ENCODE measurements around the gene OR2V1. TPM values are rescaled to one million over a fixed set of nuclear protein-coding genes. Genes with fewer than 3 reads are reported as not detected.

The OR2V1 gene
- polyA plus RNA-seq, 1 experiment, result not detected

DNA sequence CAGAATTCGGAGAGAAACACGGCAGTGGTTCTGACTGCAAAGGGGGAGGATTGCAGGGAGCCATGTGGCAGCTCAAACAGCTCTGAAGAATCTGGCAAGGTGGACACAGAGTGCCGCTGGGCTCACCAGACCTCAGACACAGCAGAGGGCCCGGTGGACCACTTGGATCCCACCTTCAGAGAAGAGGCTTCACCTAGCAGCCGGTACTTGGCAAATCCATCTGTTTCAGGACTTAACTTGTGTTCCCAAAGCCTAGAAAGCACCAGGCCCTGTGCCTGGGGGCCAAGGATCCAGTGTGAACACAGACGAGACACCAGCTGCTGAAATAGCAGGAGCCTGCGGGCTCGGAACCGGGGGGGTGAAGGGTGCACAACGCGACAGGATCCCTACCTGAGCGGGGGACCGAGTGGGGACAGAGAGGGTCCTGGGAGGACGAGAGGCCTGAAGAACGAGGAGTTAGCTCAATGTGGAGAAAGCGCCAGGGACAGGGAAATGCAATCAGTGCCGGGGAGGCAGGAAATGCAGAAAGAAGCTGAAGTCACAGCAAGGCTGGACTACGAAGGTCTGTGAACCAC, 46.3 kb downstream of the OR2V1 start:
- POLR2A ChIA-PET, result no interaction called here
- DNase-seq (ENCODE audit: low read depth), result no peak
- TF ChIP-seq, protein P1, sequence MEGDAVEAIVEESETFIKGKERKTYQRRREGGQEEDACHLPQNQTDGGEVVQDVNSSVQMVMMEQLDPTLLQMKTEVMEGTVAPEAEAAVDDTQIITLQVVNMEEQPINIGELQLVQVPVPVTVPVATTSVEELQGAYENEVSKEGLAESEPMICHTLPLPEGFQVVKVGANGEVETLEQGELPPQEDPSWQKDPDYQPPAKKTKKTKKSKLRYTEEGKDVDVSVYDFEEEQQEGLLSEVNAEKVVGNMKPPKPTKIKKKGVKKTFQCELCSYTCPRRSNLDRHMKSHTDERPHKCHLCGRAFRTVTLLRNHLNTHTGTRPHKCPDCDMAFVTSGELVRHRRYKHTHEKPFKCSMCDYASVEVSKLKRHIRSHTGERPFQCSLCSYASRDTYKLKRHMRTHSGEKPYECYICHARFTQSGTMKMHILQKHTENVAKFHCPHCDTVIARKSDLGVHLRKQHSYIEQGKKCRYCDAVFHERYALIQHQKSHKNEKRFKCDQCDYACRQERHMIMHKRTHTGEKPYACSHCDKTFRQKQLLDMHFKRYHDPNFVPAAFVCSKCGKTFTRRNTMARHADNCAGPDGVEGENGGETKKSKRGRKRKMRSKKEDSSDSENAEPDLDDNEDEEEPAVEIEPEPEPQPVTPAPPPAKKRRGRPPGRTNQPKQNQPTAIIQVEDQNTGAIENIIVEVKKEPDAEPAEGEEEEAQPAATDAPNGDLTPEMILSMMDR (IDR thresholded peaks at IDR 0.05; ENCODE audit: insufficient read depth, low read depth, low read length), result no peak
- H3K4me3 ChIP-seq (ENCODE audit: low read depth, low read length), result no peak overlapping the region
- CTCF ChIA-PET, result no interaction called here
- peaks cover 4% of the 10 kb centered on the region for H3K27me3 ChIP-seq (ENCODE audit: control insufficient read depth, insufficient read depth, low read length)
- no peaks in the 10 kb centered on the region for H3K36me3 ChIP-seq (ENCODE audit: control insufficient read depth, insufficient read depth, low read length)

DNA sequence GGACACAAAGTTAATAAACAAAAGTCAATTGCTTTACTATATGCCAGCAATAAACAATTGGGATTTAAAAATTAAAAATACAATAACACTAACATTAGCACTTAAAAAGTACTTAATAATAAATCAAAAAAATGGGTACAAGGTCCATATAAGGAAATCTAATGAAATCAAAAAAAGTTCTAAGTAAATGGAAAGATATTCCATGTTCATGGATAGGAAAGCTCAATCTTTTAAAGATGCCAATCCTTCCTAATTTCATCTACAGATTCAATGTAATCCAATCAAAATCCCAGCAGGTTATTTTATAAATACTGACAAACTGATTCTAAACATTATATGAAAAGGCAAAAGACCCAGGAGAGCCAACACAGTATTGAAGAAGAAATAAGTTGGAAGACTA, 49.0 kb downstream of the OR2V1 start:
- no peak for DNase-seq (ENCODE audit: low read depth)
- Histone ChIP-seq H3K36me3 (ENCODE audit: control insufficient read depth, insufficient read depth, low read length) (no peaks in the 10 kb centered on the region), H3K27me3 (ENCODE audit: control insufficient read depth, insufficient read depth, low read length) (peaks cover 4% of the 10 kb centered on the region), H3K4me3 (ENCODE audit: low read depth, low read length) (no peak overlapping the region)
- TF ChIP-seq, protein P1 (IDR thresholded peaks at IDR 0.05; ENCODE audit: insufficient read depth, low read depth, low read length), result no peak
- ChIA-PET CTCF (no interaction called here), POLR2A (no interaction called here)

GRCh38 chr5:181076920-181077319, 54.0 kb downstream of the OR2V1 start:
- no peaks in the 10 kb centered on the region for H3K36me3 ChIP-seq (ENCODE audit: control insufficient read depth, insufficient read depth, low read length)
- TF ChIP-seq, protein P1 (IDR thresholded peaks at IDR 0.05; ENCODE audit: insufficient read depth, low read depth, low read length), result no peak
- ChIA-PET CTCF (no interaction called here), POLR2A (no interaction called here)
- DNase-seq (ENCODE audit: low read depth), result no peak
- H3K4me3 ChIP-seq (ENCODE audit: low read depth, low read length), result no peak overlapping the region
- no peaks in the 10 kb centered on the region for H3K27me3 ChIP-seq (ENCODE audit: control insufficient read depth, insufficient read depth, low read length)

Other genes with a start within 250 kb of the OR2V1 start
- not detected in 2 replicates for gene BTNL8, start 232.0 kb downstream of the OR2V1 start, polyA plus RNA-seq (2011; rRNA removed)
- gene BTNL3, start 142.3 kb downstream of the OR2V1 start, polyA plus RNA-seq (2011; rRNA removed), result not detected in 2 replicates
- not detected in 2 replicates for gene BTNL9, start 90.9 kb downstream of the OR2V1 start, polyA plus RNA-seq (2011; rRNA removed)
- gene OR2V2, start 16.4 kb upstream of the OR2V1 start, polyA plus RNA-seq (2011; rRNA removed), result not detected in 2 replicates
- gene TRIM7, start 74.0 kb upstream of the OR2V1 start, polyA plus RNA-seq (2011; rRNA removed), result 3.2 and 3.9 TPM in 2 replicates
- 15.2 and 15.9 TPM in 2 replicates for gene TRIM41, start 92.1 kb upstream of the OR2V1 start, polyA plus RNA-seq (2011; rRNA removed)
- gene RACK1, start 112.7 kb upstream of the OR2V1 start, polyA plus RNA-seq (2011; rRNA removed), result 6,186 and 8,520 TPM in 2 replicates
- 6.3 and 6.7 TPM in 2 replicates for gene TRIM52, start 130.0 kb upstream of the OR2V1 start, polyA plus RNA-seq (2011; rRNA removed)
- not detected in 2 replicates for gene OR4F3, start 236.1 kb upstream of the OR2V1 start, polyA plus RNA-seq (2011; rRNA removed)